ENCODE data around the gene LEKR1.
"Not testable (repeated sequence)": the region's sequence is repeated elsewhere in the genome, so short reads cannot be mapped to it uniquely, and the experiment has no call there.

The LEKR1 gene

GRCh38 chr3:156859578-156859977 is 33.4 kb downstream of the LEKR1 start:
- no peak for DNase-seq (ENCODE audit: extremely low read depth, low read depth)
- TF ChIP-seq, protein P1, sequence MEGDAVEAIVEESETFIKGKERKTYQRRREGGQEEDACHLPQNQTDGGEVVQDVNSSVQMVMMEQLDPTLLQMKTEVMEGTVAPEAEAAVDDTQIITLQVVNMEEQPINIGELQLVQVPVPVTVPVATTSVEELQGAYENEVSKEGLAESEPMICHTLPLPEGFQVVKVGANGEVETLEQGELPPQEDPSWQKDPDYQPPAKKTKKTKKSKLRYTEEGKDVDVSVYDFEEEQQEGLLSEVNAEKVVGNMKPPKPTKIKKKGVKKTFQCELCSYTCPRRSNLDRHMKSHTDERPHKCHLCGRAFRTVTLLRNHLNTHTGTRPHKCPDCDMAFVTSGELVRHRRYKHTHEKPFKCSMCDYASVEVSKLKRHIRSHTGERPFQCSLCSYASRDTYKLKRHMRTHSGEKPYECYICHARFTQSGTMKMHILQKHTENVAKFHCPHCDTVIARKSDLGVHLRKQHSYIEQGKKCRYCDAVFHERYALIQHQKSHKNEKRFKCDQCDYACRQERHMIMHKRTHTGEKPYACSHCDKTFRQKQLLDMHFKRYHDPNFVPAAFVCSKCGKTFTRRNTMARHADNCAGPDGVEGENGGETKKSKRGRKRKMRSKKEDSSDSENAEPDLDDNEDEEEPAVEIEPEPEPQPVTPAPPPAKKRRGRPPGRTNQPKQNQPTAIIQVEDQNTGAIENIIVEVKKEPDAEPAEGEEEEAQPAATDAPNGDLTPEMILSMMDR (IDR thresholded peaks at IDR 0.05; ENCODE audit: low read depth, low read length, missing control alignments), result no peak

GRCh38 chr3:156860873-156861272 is 34.7 kb downstream of the LEKR1 start:
- H3K4me3 ChIP-seq (replicated peaks; ENCODE audit: low read depth, low read length), result no peak overlapping the region
- TF ChIP-seq, protein P1 (IDR thresholded peaks at IDR 0.05; ENCODE audit: low read depth, low read length, missing control alignments), result no peak

More at GRCh38 chr3:156859578-156859977, 33.4 kb downstream of the LEKR1 start:
- no peak overlapping the region for H3K4me3 ChIP-seq (replicated peaks; ENCODE audit: low read depth, low read length)

GRCh38 chr3:156862338-156862737 is 36.2 kb downstream of the LEKR1 start:
- TF ChIP-seq, protein P1 (IDR thresholded peaks at IDR 0.05; ENCODE audit: low read depth, low read length, missing control alignments), result no peak
- no peak for DNase-seq (ENCODE audit: extremely low read depth, low read depth)
- H3K4me3 ChIP-seq (replicated peaks; ENCODE audit: low read depth, low read length), result no peak overlapping the region

More at GRCh38 chr3:156860873-156861272, 34.7 kb downstream of the LEKR1 start:
- no peak for DNase-seq (ENCODE audit: extremely low read depth, low read depth)

DNA sequence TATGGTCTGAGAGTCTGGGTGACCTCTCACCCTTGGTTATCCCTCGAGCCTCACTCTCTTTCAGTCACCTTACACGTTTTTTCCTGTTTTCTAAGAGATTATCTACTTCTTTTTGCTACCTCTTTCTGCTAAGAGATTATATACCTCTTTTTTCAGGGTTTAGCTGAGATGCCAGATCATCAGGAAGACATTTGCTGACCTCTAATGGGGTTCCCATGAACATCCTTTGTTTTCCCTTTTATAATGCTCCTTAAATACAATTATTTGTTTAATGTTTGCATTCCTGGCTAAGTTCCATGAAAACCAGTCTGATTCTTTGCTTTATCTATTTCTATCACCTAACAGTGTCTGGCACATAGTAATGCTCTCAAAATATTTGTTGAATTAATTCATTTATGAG is 39.6 kb downstream of the LEKR1 start:
- TF ChIP-seq, protein P1 (IDR thresholded peaks at IDR 0.05; ENCODE audit: low read depth, low read length, missing control alignments), result no peak
- H3K4me3 ChIP-seq (replicated peaks; ENCODE audit: low read depth, low read length), result no peak overlapping the region
- no peak for DNase-seq (ENCODE audit: extremely low read depth, low read depth)

- TF ChIP-seq, protein P1 (IDR thresholded peaks at IDR 0.05; ENCODE audit: low read depth, low read length, missing control alignments), result no peak
- no peak overlapping the region for H3K4me3 ChIP-seq (replicated peaks; ENCODE audit: low read depth, low read length)
- DNase-seq (ENCODE audit: extremely low read depth, low read depth), result no peak
Observed at GRCh38 chr3:156867174-156867573, 41.0 kb downstream of the LEKR1 start.

DNA sequence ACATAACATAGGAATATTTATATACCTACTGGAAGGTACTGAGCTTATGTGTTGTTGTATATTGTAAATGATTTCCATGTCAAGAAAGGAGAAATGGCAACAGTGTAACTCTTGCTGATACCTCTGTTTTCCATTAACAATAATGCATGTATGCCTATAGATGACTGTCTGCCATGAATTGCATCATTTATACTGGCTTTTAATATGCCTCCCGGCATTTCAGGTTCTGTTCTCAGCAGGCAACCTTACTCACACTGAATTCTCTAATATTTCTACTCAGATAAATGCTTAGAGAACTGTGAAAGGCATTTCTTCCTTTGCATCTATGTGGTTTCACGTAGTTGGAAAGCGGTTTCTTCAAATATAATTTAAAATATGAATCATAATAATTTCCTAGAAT is 41.8 kb downstream of the LEKR1 start:
- TF ChIP-seq, protein P1 (IDR thresholded peaks at IDR 0.05; ENCODE audit: low read depth, low read length, missing control alignments), result no peak
- DNase-seq (ENCODE audit: extremely low read depth, low read depth), result no peak
- no peak overlapping the region for H3K4me3 ChIP-seq (replicated peaks; ENCODE audit: low read depth, low read length)

GRCh38 chr3:156873906-156874305 is 47.8 kb downstream of the LEKR1 start:
- TF ChIP-seq, protein P1 (IDR thresholded peaks at IDR 0.05; ENCODE audit: low read depth, low read length, missing control alignments), result no peak
- no peak overlapping the region for H3K4me3 ChIP-seq (replicated peaks; ENCODE audit: low read depth, low read length)
- DNase-seq (ENCODE audit: extremely low read depth, low read depth), result no peak

DNA sequence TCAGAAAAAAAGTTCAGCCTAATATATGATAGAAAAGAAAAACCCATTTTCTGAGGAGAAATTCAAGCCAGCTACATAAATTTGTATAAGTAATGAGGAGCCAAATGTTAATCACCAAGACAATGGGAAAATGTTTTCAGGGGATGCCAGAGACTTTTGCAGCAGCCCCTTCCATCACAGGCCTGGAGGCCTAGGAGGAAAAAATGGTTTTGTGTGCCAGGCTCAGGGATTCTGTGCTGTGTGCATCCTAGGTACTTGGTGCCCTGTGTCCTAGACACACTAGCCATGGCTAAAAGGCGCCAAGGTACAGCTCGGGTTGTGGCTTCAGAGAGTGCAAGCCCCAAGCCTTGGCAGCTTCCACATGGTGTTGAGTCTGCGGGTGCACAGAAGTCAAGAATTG is 53.3 kb downstream of the LEKR1 start:
- not testable (repeated sequence) for H3K4me3 ChIP-seq (replicated peaks; ENCODE audit: low read depth, low read length); DNase-seq (ENCODE audit: extremely low read depth, low read depth)

Data from HFF-Myc (cell line).